ENCODE measurements around the gene PRDM11.
"Not testable (repeated sequence)": the region's sequence is repeated elsewhere in the genome, so short reads cannot be mapped to it uniquely, and the experiment has no call there.

PRDM11 gene

DNA sequence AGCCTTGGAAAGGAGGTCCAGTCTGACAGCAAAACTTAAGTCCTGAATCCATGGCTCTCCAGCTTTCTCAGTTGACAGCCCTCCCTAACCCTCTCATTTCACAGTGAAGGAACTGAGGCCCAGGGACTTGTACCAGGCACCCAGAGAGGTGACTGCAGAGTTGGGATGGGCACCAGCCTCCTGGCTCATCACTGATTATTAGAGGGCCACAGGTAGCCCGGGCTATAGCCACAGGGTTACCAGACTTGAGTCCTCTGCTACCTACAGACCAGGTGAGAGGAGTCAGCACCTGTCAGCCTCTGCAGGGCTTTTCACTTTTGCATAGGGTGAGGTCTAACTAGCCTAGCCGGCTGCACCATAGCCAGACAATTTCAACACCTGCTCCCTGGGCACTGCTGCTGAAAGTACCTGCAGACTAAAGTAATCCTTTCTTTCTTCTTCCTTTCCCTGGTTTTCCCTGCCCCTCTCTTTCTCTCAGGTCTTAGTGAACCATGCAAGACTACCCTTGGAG lies 102.1 kb downstream of the PRDM11 start:
- no peaks in the 10 kb centered on the region for H3K4me1 ChIP-seq (ENCODE audit: control insufficient read depth in 1 of 2, insufficient read depth in 2 of 2, low read length in 2 of 2)
- H3K9me3 ChIP-seq (ENCODE audit: control insufficient read depth in 1 of 2, low read length in 2 of 2): no peaks in the 10 kb centered on the region
- H3K27ac ChIP-seq (ENCODE audit: low read length): no peak overlapping the region
- no peak overlapping the region for H3K4me3 ChIP-seq (ENCODE audit: low read depth in 1 of 2, low read length in 2 of 2)
- no peaks in the 10 kb centered on the region for H3K36me3 ChIP-seq (ENCODE audit: control insufficient read depth in 1 of 2, insufficient read depth in 2 of 2, low read length in 2 of 2)
- no peaks in the 10 kb centered on the region for H3K27me3 ChIP-seq (ENCODE audit: low read depth, low read length)

GRCh38 chr11:45249372-45249771 lies 102.9 kb downstream of the PRDM11 start:
- not testable (repeated sequence) for H3K9me3 ChIP-seq (ENCODE audit: control insufficient read depth in 1 of 2, low read length in 2 of 2); H3K4me1 ChIP-seq (ENCODE audit: control insufficient read depth in 1 of 2, insufficient read depth in 2 of 2, low read length in 2 of 2); H3K4me3 ChIP-seq (ENCODE audit: low read depth in 1 of 2, low read length in 2 of 2); H3K27ac ChIP-seq (ENCODE audit: low read length); H3K27me3 ChIP-seq (ENCODE audit: low read depth, low read length); H3K36me3 ChIP-seq (ENCODE audit: control insufficient read depth in 1 of 2, insufficient read depth in 2 of 2, low read length in 2 of 2)

- H3K27ac ChIP-seq (ENCODE audit: low read length): no peak overlapping the region
- no peaks in the 10 kb centered on the region for H3K4me1 ChIP-seq (ENCODE audit: control insufficient read depth in 1 of 2, insufficient read depth in 2 of 2, low read length in 2 of 2)
- H3K4me3 ChIP-seq (ENCODE audit: low read depth in 1 of 2, low read length in 2 of 2): no peak overlapping the region
- no peaks in the 10 kb centered on the region for H3K36me3 ChIP-seq (ENCODE audit: control insufficient read depth in 1 of 2, insufficient read depth in 2 of 2, low read length in 2 of 2)
- H3K9me3 ChIP-seq (ENCODE audit: control insufficient read depth in 1 of 2, low read length in 2 of 2): no peaks in the 10 kb centered on the region
- H3K27me3 ChIP-seq (ENCODE audit: low read depth, low read length): no peaks in the 10 kb centered on the region
These were observed 103.7 kb downstream of the PRDM11 start for GRCh38 chr11:45250035-45250718.

DNA sequence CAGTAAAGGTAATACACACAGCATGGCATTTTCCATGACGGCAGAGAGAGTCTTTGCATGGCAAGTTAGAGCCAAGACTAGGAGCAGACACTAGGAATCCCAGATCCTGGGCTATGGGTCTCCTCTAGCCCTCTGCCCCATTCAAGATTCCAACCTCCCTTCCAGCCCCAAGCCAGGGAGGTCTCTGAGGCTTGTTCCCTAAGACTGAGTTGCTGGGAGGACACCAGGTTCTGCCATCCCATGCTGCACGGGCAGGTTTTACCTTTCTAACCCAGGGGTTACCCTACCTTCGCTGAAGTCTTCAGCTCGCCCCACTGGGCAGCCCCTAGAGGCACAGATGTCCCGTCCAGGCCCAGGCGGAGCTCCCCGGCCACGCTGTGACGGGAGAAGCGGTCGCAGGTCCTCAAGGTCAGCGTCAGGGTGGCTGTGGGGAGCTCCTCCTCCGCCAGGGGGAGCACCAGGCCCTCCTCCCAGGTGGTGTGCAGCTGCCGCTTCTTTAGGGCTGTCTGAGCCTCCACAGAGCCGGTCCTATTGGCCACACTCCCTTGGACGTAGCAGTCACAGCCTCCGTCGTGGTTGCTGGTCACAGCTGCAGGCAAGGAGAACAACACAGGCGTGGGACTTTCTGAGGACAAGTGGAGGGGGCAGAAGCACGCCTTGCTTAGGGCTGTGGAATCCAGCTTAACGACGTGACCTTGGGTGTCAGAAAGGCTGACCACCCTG lies 105.9 kb downstream of the PRDM11 start:
- Histone ChIP-seq H3K9me3 (ENCODE audit: control insufficient read depth in 1 of 2, low read length in 2 of 2) (no peaks in the 10 kb centered on the region), H3K36me3 (ENCODE audit: control insufficient read depth in 1 of 2, insufficient read depth in 2 of 2, low read length in 2 of 2) (no peaks in the 10 kb centered on the region), H3K27ac (ENCODE audit: low read length) (no peak overlapping the region), H3K27me3 (ENCODE audit: low read depth, low read length) (no peaks in the 10 kb centered on the region), H3K4me1 (ENCODE audit: control insufficient read depth in 1 of 2, insufficient read depth in 2 of 2, low read length in 2 of 2) (no peaks in the 10 kb centered on the region), H3K4me3 (ENCODE audit: low read depth in 1 of 2, low read length in 2 of 2) (no peak overlapping the region)

DNA sequence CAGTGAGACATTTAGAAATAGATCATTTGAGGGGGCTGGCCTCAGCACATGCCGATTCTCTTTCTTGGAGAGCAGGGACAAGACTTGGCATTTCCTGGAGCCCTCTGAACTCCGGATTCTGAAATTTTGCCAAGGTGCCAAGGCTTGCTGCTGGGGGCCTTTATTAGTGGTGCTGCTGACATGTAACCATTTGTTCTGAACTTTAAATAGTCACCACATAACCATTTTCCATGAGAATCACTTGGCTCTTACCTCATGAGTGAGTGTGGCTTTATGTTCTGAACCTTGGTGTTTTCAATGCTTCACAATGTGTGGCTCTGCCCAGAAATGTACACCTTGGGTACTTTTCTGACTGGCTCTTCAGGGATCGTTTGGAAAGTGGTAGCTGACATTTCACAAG lies 106.4 kb downstream of the PRDM11 start:
- no peaks in the 10 kb centered on the region for H3K36me3 ChIP-seq (ENCODE audit: control insufficient read depth in 1 of 2, insufficient read depth in 2 of 2, low read length in 2 of 2)
- no peaks in the 10 kb centered on the region for H3K9me3 ChIP-seq (ENCODE audit: control insufficient read depth in 1 of 2, low read length in 2 of 2)
- H3K27ac ChIP-seq (ENCODE audit: low read length): no peak overlapping the region
- H3K4me3 ChIP-seq (ENCODE audit: low read depth in 1 of 2, low read length in 2 of 2): no peak overlapping the region
- no peaks in the 10 kb centered on the region for H3K27me3 ChIP-seq (ENCODE audit: low read depth, low read length)
- no peaks in the 10 kb centered on the region for H3K4me1 ChIP-seq (ENCODE audit: control insufficient read depth in 1 of 2, insufficient read depth in 2 of 2, low read length in 2 of 2)

DNA sequence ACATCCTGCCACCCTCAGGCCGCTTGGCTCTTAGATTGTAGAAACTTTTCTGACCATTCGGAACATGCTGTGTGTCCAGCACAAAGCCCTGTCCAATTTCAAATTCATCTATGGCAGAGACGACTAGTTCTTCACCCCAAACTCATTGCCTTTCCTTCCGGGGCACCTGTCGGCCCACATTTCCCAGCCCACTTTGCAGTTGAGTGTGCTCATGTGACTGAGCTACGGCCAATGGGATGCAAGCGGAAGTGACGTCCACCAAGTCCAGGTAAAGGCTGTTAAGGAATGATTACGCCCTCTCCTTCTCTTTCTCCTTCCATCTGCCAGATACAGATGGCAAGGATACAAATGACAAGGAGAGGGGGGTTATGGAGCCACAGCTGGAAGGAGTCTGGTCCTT lies 107.2 kb downstream of the PRDM11 start:
- H3K36me3 ChIP-seq (ENCODE audit: control insufficient read depth in 1 of 2, insufficient read depth in 2 of 2, low read length in 2 of 2): no peaks in the 10 kb centered on the region

DNA sequence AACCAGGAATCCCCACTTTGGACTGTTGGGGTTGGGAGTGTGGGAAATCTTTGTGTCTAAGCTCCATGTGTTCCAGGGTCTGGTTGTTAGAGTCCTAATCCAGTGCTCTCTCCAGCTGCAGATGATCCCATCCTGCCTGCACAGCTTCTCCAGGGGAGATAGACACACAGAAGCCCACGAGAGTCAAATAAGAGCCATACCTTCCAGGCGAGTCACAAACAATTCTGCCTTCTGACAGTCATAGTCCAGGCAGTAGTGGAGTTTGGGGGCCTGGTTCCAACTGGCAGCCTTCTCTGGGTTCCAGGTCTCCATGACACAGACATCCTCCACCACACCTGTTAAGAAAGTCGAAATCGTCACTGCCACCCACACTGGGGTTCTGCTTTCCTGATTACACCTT lies 107.6 kb downstream of the PRDM11 start:
- Histone ChIP-seq H3K4me1 (ENCODE audit: control insufficient read depth in 1 of 2, insufficient read depth in 2 of 2, low read length in 2 of 2) (no peaks in the 10 kb centered on the region), H3K27ac (ENCODE audit: low read length) (no peak overlapping the region), H3K4me3 (ENCODE audit: low read depth in 1 of 2, low read length in 2 of 2) (no peak overlapping the region), H3K27me3 (ENCODE audit: low read depth, low read length) (no peaks in the 10 kb centered on the region), H3K36me3 (ENCODE audit: control insufficient read depth in 1 of 2, insufficient read depth in 2 of 2, low read length in 2 of 2) (no peaks in the 10 kb centered on the region), H3K9me3 (ENCODE audit: control insufficient read depth in 1 of 2, low read length in 2 of 2) (no peaks in the 10 kb centered on the region)

More for the DNA sequence above, 107.2 kb downstream of the PRDM11 start:
- H3K4me3 ChIP-seq (ENCODE audit: low read depth in 1 of 2, low read length in 2 of 2): no peak overlapping the region
- no peaks in the 10 kb centered on the region for H3K27me3 ChIP-seq (ENCODE audit: low read depth, low read length)
- H3K27ac ChIP-seq (ENCODE audit: low read length): no peak overlapping the region
- no peaks in the 10 kb centered on the region for H3K4me1 ChIP-seq (ENCODE audit: control insufficient read depth in 1 of 2, insufficient read depth in 2 of 2, low read length in 2 of 2)
- H3K9me3 ChIP-seq (ENCODE audit: control insufficient read depth in 1 of 2, low read length in 2 of 2): no peaks in the 10 kb centered on the region

DNA sequence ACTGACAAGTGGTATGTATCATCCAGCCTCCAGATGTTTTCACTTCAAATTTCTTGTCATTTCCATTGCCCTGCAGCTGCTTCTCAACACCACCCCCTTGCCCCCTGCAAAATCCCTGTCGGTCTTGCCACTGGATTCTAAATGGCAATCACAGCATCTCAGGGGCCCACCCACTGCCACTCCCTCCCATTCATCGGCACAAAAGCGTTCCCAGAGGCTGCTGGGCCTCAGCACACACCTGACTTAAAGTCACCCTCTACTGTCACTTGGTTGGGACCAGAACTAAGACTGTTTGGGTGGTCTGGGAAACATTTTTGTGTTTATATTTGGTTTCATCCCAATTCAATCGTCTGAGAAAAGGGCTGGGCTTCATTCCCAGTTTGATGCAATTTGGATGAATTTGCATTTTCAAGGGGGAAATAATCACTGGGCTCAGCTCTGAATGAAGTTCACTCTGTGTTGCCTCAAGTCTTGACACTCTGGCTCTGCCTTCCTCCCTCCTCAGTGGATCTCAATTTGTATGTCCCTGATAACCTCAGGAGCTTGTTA lies 112.6 kb downstream of the PRDM11 start:
- no peak overlapping the region for H3K27ac ChIP-seq (ENCODE audit: low read length)
- no peak overlapping the region for H3K4me3 ChIP-seq (ENCODE audit: low read depth in 1 of 2, low read length in 2 of 2)
- no peaks in the 10 kb centered on the region for H3K9me3 ChIP-seq (ENCODE audit: control insufficient read depth in 1 of 2, low read length in 2 of 2)
- H3K27me3 ChIP-seq (ENCODE audit: low read depth, low read length): no peaks in the 10 kb centered on the region
- H3K36me3 ChIP-seq (ENCODE audit: control insufficient read depth in 1 of 2, insufficient read depth in 2 of 2, low read length in 2 of 2): no peaks in the 10 kb centered on the region
- H3K4me1 ChIP-seq (ENCODE audit: control insufficient read depth in 1 of 2, insufficient read depth in 2 of 2, low read length in 2 of 2): no peaks in the 10 kb centered on the region

DNA sequence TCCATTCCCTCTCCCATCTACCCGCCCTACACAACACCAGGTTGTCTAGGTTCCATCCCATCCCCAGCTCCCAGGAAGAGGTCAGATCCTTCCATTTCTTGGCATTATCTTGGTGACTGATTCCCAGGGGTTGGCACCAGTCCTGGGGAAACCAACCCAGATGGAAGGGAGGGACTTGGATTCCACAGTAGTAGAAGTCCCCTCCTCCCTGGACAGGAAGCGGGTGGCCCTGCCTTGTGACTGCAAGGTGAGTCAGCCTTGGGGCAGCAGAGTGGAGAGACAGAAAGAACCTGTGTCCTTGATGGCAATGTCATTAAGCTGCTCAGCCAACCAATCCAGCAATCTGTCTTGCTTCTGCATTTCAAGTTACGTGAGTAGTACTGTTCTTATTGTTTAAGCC lies 113.2 kb downstream of the PRDM11 start:
- no peak overlapping the region for H3K4me3 ChIP-seq (ENCODE audit: low read depth in 1 of 2, low read length in 2 of 2)
- H3K27me3 ChIP-seq (ENCODE audit: low read depth, low read length): no peaks in the 10 kb centered on the region
- H3K36me3 ChIP-seq (ENCODE audit: control insufficient read depth in 1 of 2, insufficient read depth in 2 of 2, low read length in 2 of 2): no peaks in the 10 kb centered on the region
- no peaks in the 10 kb centered on the region for H3K9me3 ChIP-seq (ENCODE audit: control insufficient read depth in 1 of 2, low read length in 2 of 2)
- H3K27ac ChIP-seq (ENCODE audit: low read length): no peak overlapping the region
- H3K4me1 ChIP-seq (ENCODE audit: control insufficient read depth in 1 of 2, insufficient read depth in 2 of 2, low read length in 2 of 2): no peaks in the 10 kb centered on the region

DNA sequence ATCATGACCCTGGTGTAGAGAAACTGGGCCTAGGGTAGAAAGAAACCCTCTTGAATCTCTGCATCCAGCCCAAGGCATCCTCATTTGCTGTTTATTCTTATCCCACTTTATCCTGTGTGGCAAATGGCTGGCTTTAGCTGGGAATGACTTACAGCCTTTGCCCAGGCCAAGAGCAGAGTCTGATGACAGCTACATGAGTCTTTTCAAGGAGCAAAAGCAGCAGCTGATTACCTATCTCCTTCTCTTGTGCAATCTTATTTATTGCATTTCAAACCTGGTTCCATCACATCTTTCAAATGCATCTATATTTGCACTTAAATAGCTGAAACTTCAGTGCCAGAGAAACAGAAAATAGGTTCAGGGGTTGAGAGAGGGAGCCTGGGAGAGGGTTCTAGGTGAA lies 113.6 kb downstream of the PRDM11 start:
- Histone ChIP-seq H3K36me3 (ENCODE audit: control insufficient read depth in 1 of 2, insufficient read depth in 2 of 2, low read length in 2 of 2) (no peaks in the 10 kb centered on the region), H3K27ac (ENCODE audit: low read length) (no peak overlapping the region), H3K4me1 (ENCODE audit: control insufficient read depth in 1 of 2, insufficient read depth in 2 of 2, low read length in 2 of 2) (no peaks in the 10 kb centered on the region), H3K27me3 (ENCODE audit: low read depth, low read length) (no peaks in the 10 kb centered on the region), H3K4me3 (ENCODE audit: low read depth in 1 of 2, low read length in 2 of 2) (no peak overlapping the region), H3K9me3 (ENCODE audit: control insufficient read depth in 1 of 2, low read length in 2 of 2) (no peaks in the 10 kb centered on the region)

- H3K27me3 ChIP-seq (ENCODE audit: low read depth, low read length): no peaks in the 10 kb centered on the region
- no peaks in the 10 kb centered on the region for H3K9me3 ChIP-seq (ENCODE audit: control insufficient read depth in 1 of 2, low read length in 2 of 2)
- H3K27ac ChIP-seq (ENCODE audit: low read length): no peak overlapping the region
- H3K4me3 ChIP-seq (ENCODE audit: low read depth in 1 of 2, low read length in 2 of 2): no peak overlapping the region
- peaks cover 0 to 4% of the 10 kb centered on the region in 2 donors for H3K4me1 ChIP-seq (ENCODE audit: control insufficient read depth in 1 of 2, insufficient read depth in 2 of 2, low read length in 2 of 2)
- no peaks in the 10 kb centered on the region for H3K36me3 ChIP-seq (ENCODE audit: control insufficient read depth in 1 of 2, insufficient read depth in 2 of 2, low read length in 2 of 2)
These were observed 116.5 kb downstream of the PRDM11 start for GRCh38 chr11:45262900-45263299.

All from muscle layer of duodenum (tissue), 2 donors.